NCI-H2029 (cell line): ENCODE measurements around the gene CDC45.

Source experiments
- DNase-seq: peaks from one replicate; lab custom pipeline; 2025; lab: John Stamatoyannopoulos, UW

CDC45 gene

GRCh38 chr22:19469421-19469820 lies 10.3 kb upstream of the CDC45 start:
- DNase-seq: no peak

DNA sequence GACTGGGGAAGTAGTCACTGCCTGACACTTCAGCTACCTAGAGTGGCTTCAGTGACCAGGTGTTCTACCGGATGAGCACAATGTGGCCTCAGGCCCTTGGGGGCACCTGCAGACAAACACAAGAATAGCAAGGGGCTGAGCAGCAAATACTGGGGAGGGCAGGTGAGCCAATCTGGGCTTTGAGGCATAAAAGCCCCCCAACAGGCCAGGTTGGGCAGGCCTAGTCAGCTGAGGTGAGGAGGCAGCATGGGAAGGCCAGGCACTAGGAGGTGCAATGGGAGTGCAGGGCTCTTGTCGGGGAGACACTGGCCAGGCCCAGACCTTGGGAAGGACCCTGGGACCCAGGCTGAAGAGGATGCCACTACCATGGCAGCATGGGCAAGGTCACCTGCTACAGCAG lies 9.7 kb upstream of the CDC45 start:
- DNase-seq: no peak

DNA sequence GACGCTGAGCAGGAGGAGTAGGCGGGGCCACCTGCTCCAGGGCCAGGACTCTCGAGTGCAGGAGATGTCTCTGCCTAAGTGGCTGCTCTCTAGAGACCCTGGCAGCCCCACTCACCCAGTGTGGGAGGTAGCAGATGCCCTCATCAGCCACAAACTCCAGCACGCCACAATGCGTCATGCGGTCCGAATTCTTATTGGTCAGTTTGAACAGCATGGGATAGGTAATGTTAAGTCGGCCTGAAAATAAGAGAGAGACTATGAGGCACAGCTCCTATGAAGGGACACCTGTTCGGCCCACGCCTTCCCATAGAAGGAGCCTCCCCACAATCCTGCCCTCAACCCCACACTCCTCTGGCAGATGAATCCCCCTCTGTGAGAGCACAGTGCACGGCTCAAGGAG lies 8.1 kb upstream of the CDC45 start:
- DNase-seq: no peak

DNA sequence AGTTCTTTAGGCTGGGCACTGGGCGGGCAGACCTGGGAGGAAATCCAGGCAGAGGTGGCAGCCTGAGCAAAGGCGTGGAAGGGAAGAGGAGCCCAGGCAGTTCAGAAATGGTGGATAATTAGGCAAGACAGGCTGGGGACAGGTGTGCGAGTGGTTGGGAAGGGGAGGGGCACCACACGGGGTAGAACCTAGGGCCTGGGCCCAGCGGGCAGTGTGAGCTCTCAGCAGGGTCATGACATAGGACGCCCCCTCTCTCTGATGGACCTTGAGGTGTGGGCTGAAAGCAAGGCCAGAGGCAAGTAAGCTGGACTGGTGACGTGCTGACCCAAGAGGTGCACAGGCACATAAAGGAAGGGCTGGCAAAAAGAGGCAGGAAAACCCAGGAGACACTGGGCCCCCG lies 7.5 kb upstream of the CDC45 start:
- DNase-seq: no peak

DNA sequence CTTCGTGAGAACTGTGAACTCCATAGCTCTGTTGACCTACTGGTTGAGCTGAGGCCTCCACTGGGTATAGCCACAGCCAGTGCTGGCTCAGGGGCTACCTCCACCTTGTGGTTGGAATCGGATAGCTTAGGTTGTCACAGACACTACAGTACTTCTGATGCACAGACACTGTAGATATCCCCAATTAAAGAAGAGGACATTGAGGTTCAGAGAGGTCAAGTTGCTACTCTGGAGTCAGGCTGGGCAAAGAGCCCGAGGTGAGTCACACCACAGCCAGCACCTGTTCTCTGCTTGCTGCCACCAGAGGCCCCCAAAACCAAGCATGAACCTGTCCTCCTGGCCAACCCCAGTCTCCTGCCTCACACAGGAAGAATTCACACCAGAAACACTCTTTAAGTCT lies 6.1 kb upstream of the CDC45 start:
- no peak for DNase-seq

- no peak for DNase-seq
These were observed 3.7 kb upstream of the CDC45 start for GRCh38 chr22:19476023-19476422.

- no peak for DNase-seq
These were observed 2.2 kb upstream of the CDC45 start for GRCh38 chr22:19477321-19478044.

- no peak for DNase-seq
These were observed 1.4 kb upstream of the CDC45 start for GRCh38 chr22:19478045-19478900.

- DNase-seq: peak; percentile 49
These were observed 792 bp upstream of the CDC45 start, which contains the start of gene UFD1 for GRCh38 chr22:19478901-19479354. Gene UFD1, minus strand, starts transcription at chr22:19479193. Its CDS starts 108 bp downstream, at chr22:19479085.

- DNase-seq: no peak
These were observed 451 bp downstream of the CDC45 start for GRCh38 chr22:19480173-19480568.

DNA sequence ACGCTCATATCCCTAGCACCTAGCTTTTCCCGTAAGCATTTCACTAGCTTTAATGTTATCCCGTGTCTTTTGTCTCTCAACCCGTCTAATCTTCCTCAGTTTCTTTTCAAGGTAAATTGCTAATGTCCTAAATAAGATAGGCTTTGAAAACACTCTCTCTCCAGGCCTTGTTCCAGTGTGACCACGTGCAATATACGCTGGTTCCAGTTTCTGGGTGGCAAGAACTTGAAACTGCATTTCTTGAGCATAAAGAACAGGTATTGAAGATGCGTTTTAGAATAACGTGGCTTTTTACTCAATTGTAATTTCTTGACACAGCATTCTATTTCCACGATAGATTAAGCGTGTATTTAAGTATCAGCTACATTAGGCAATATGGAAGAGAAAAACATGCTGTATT lies 1.1 kb downstream of the CDC45 start:
- no peak for DNase-seq

DNA sequence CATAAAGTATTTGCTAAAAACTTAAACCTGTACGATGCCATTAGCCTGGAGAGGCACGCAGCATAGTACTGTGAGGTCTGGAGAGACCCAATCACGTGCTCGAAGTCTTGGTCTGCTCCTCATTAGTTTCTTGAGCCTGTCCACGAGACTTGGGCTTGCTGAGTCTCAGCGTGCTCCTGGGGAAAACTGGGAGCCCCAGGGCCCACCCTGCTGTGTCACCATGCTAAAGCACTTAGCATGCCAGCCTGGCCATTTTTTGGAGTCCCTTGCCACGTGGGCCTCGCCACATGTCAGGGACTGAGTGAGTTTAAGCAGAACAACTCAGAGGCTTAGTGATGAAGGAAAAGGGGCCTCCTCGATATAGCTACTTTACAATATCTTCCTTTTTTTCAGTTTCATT lies 2.6 kb downstream of the CDC45 start:
- DNase-seq: no peak

DNA sequence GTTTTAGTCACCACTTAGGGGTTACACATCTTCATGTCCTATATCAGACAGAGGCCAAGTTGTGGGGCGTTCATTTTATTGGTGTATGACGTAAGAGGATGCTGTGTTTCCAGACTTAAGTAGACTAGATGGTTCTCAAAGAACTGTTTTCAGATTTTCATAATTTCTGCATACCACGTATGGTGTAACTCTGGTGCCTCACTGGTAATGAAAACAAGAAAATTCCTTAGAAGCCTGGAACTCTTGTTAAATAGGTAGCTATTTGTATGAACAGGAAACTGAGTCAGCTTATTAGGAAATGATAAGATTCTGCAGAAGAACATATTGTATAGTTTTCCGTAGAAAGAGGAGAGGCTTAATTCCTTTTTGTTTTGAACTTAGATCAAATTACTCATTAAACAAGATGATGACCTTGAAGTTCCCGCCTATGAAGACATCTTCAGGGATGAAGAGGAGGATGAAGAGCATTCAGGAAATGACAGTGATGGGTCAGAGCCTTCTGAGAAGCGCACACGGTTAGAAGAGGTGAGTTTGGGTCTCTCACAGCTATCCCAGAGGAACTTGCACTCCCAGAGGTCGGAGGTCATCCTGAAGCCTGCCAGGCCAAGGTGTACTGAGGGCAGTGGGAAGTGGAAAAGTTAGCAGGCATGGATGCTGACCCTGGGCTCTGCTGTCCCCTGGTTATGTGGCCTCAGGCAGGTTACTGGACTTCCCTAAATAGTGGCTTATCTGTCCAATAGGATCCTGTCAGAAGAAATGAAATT lies 3.9 kb downstream of the CDC45 start:
- DNase-seq: no peak

- DNase-seq: no peak
These were observed 8.6 kb downstream of the CDC45 start for GRCh38 chr22:19488285-19488684.

- no peak for DNase-seq
These were observed 9.4 kb downstream of the CDC45 start for GRCh38 chr22:19488884-19489843.

DNA sequence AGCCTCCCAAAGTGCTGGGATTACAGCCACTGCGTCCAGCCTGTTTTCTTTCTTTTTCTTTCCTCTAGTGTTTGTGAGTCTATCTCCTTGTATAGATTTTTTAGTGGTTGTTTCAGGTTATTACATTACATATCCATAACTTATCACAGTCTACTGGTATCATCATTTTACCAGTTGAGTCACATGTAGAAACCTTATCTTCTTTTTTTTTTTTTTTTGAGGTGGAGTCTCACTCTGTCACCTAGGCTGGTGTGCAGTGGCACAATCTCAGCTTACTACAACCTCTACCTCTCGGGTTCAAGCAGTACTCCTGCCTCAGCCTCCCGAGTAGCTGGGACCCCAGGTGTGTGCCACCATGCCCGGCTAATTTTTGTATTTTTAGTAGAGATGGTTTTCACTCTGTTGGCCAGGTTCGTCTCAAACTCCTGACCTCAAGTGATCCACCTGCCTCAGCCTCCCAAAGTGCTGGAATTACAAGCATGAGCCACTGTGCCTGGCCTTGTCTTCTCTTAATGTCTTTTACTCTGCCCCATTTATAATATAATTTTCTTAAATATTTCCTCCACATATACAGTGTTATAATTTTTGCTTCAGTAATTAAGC lies 11.0 kb downstream of the CDC45 start:
- DNase-seq: no peak

- no peak for DNase-seq
These were observed 12.9 kb downstream of the CDC45 start for GRCh38 chr22:19492504-19493174.

GRCh38 chr22:19494001-19494560 lies 14.4 kb downstream of the CDC45 start:
- no peak for DNase-seq

DNA sequence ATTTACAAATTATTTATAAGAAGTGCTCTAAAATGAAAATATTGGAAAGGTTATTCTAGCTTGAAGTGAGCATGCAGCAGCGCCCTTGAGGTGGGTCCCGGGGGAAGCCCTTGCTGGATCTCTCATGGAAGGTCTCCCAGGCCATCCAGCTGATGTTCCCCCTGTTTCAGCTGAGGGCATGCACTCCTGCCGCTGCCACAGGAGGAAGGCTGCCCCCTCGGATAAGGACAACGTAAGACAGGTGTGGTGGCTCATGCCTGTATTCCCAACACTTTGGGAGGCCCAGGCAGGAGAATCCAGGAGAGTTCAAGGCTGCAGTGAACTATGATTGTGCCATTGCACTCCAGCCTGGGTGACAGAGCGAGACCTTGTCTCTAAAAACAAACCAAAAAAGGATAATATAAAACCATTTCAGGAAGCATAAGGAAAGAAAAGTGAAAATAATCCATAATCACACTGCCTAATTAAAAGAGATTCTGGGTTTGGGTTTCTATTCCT lies 15.0 kb downstream of the CDC45 start:
- no peak for DNase-seq
